GM12878 (cell line): ENCODE measurements around the gene ICA1L. TPM values are rescaled to one million over a fixed set of nuclear protein-coding genes. Genes with fewer than 3 reads are reported as not detected.

ENCODE experiments used
- ATAC-seq: fragments of 200-7000 bp; cut with Tn5 transposase; 3 replicates; pipeline ENCODE4 v1.9.1; 2020; ENCODE audit warnings: mild to moderate bottlenecking, moderate library complexity
- BruUV-seq: library from RNA; stranded (reverse); fragments of 400-500 nt; replicated peaks from 2 replicates; lab custom pipeline; 2021; lab: Mats Ljungman, UMichigan
- CTCF ChIA-PET: fragments of 300-600 bp; sonication (Branson Sonifier 250); formaldehyde crosslinking; extraction: SDS; loops from one replicate; lab custom pipeline; 2021; ENCODE audit warnings: inconsistent platforms; lab: Yijun Ruan, JAX
- POLR2A ChIA-PET: fragments of 350-600 bp; formaldehyde crosslinking; extraction: SDS; loops from one replicate; lab custom pipeline; 2021; ENCODE audit warnings: inconsistent platforms; lab: Charles Lee
- RAD21 ChIA-PET: fragments of 300-600 bp; sonication (Branson Sonifier 250); formaldehyde crosslinking; loops from one replicate; lab custom pipeline; 2023; ENCODE audit warnings: antibody characterized with exemption; ENCODE audit not compliant: unreplicated experiment; lab: Charles Lee
- SMC1A ChIA-PET: fragments of 300-600 bp; sonication (Branson Sonifier 250); formaldehyde crosslinking; loops from one replicate; lab custom pipeline; 2023; ENCODE audit not compliant: unreplicated experiment, uncharacterized antibody; lab: Charles Lee
- DNase-seq: peaks from one replicate; pipeline ENCODE4 v3.0.0-alpha.2; 2011; ENCODE audit warnings: low read depth, low spot score
- FAIRE-seq: peaks from 3 replicates; lab custom pipeline; 2011; peaks lifted over from hg19 to GRCh38; lab: Jason Lieb, UNC
- H2AFZ ChIP-seq: 2 replicates; pipeline ENCODE4 v1.6.0; 2011; ENCODE audit warnings: low read depth, low read length, control low read depth; ENCODE audit not compliant: control insufficient read depth
- H3K27ac ChIP-seq: 2 replicates; pipeline ENCODE4 v1.5.1; 2011; ENCODE audit warnings: control low read depth; ENCODE audit not compliant: control insufficient read depth, insufficient read depth
- H3K27me3 ChIP-seq, 2 experiments: replicated peaks in 1 of 2; 2 replicates each; pipeline versions ENCODE4 v1.6.0 to v1.6.1; 2011; ENCODE audit warnings: low read length in 1 of 2; ENCODE audit not compliant: control insufficient read depth in 2 of 2, insufficient read depth in 2 of 2
- H3K36me3 ChIP-seq, 2 experiments: 2 replicates each; pipeline ENCODE4 v1.5.1; 2011; ENCODE audit warnings: low read length in 1 of 2; ENCODE audit not compliant: control insufficient read depth in 2 of 2, insufficient read depth in 2 of 2
- H3K4me1 ChIP-seq: 2 replicates; pipeline ENCODE4 v1.6.1; 2011; ENCODE audit warnings: mild to moderate bottlenecking, low read length, moderate library complexity, mixed read lengths; ENCODE audit not compliant: control insufficient read depth, insufficient read depth
- H3K4me2 ChIP-seq: 2 replicates; pipeline ENCODE4 v1.6.0; 2011; ENCODE audit warnings: control low read depth; ENCODE audit not compliant: control insufficient read depth, insufficient read depth
- H3K4me3 ChIP-seq: fragments of 200-600 bp; sonication (generic); 2 replicates; pipeline ENCODE4 v1.5.1; 2016
- H3K79me2 ChIP-seq: 2 replicates; pipeline ENCODE4 v1.6.0; 2011; ENCODE audit warnings: low read length; ENCODE audit not compliant: control insufficient read depth, insufficient read depth
- H3K9ac ChIP-seq: 2 replicates; pipeline ENCODE4 v1.8.0; 2011; ENCODE audit warnings: low read length, control low read depth, mixed read lengths; ENCODE audit not compliant: control insufficient read depth, insufficient read depth
- H3K9me3 ChIP-seq: replicated peaks from 3 replicates; pipeline ENCODE4 v1.5.1; 2011; ENCODE audit warnings: mild to moderate bottlenecking, low read length; ENCODE audit not compliant: control insufficient read depth, insufficient read depth
- H4K20me1 ChIP-seq: 2 replicates; pipeline ENCODE4 v1.6.0; 2011; ENCODE audit not compliant: control insufficient read depth, insufficient read depth
- CHD4 ChIP-seq: fragments of 200-600 bp; sonication (generic); IDR thresholded peaks from 2 replicates; pipeline ENCODE4 v1.6.1; 2016; ENCODE audit warnings: mild to moderate bottlenecking
- DPF2 ChIP-seq: fragments of 450-650 bp; IDR thresholded peaks from 2 replicates; pipeline ENCODE4 v1.6.1; 2017; ENCODE audit warnings: mild to moderate bottlenecking
- LARP7 ChIP-seq: fragments of 450-650 bp; IDR thresholded peaks from 2 replicates; pipeline ENCODE4 v1.6.1; 2017; ENCODE audit warnings: mild to moderate bottlenecking
- MXI1 ChIP-seq: fragments of 150-350 bp; IDR thresholded peaks from 2 replicates; pipeline ENCODE4 v1.6.1; 2011; ENCODE audit warnings: low read depth, mild to moderate bottlenecking, inconsistent platforms, low read length, improper control_type of control experiment
- MYB ChIP-seq: fragments of 150-350 bp; IDR thresholded peaks from 2 replicates; pipeline ENCODE4 v1.6.1; 2014; ENCODE audit warnings: mild to moderate bottlenecking, low read depth, low read length, borderline replicate concordance
- RCOR1 ChIP-seq: conservative IDR thresholded peaks from 2 replicates; pipeline ENCODE4 v1.6.1; 2012; ENCODE audit warnings: low read depth, low read length, improper control_type of control experiment
- TCF7 ChIP-seq: IDR thresholded peaks from 2 replicates; pipeline ENCODE4 v1.6.1; 2014; ENCODE audit warnings: antibody characterized with exemption, borderline replicate concordance
- WGBS: methylation state at CpG from one replicate; pipeline ENCODE4 v1.1.6; 2016; ENCODE audit warnings: low lambda C conversion rate; ENCODE audit not compliant: insufficient replicate concordance, insufficient coverage; ENCODE audit errors: missing lambda C conversion rate; 5-methylcytosine and 5-hydroxymethylcytosine counted together
- in situ Hi-C: fragments of 300-500 bp; cut with MboI; formaldehyde crosslinking; loops from 9 replicates; pipeline ENCODE4 v1.14.3; 2018; ENCODE audit warnings: mixed read lengths
- intact Hi-C: fragments of 100-400 bp; cut with micrococcal nuclease; formaldehyde crosslinking; loops from one replicate; pipeline ENCODE4 v1.14.2; 2022; ENCODE audit not compliant: unreplicated experiment
- polyA plus RNA-seq, 11 experiments: library from polyadenylated mRNA; depleted of rRNA in 4 of 11; unstranded in 6 of 11; stranded (reverse) in 5 of 11; fragments of >200 nt; fragmentation: Nextera tagmentation in 4 of 11; fragmentation: Illumina TruSeq in 1 of 11; extraction: Ambion mirVana in 4 of 11; extraction: Trizol in 1 of 11; gene quantifications; 1 replicate in 1 of 11; 2 replicates in 10 of 11; pipeline versions ENCODE4 v1.2.1 to v1.2.3, GENCODE V29; 2011 to 2016; ENCODE audit warnings: inconsistent platforms in 2 of 11, missing spikeins in 2 of 11, low read depth in 1 of 11
- total RNA-seq, 4 experiments: library from RNA; depleted of rRNA in 3 of 4; stranded (reverse); fragments of >200 nt in 3 of 4; fragmentation: Illumina TruSeq in 1 of 4; extraction: Trizol in 1 of 4; gene quantifications; 2 replicates each; pipeline versions ENCODE4 v1.2.1 to v1.2.3, GENCODE V29; 2013 to 2021
- TF ChIP-seq, protein P1 (sequence below): fragments of 450-650 bp; IDR thresholded peaks from 2 replicates; pipeline ENCODE4 v1.6.1; 2016; ENCODE audit warnings: mild to moderate bottlenecking

ICA1L gene
- total and polyA plus RNA-seq, 10 of the 15 experiments (the other 5 are each of a cell fraction or from before 2014, with no cell fraction given), result 0.85 to 7.4 (median 3.6) TPM

DNA sequence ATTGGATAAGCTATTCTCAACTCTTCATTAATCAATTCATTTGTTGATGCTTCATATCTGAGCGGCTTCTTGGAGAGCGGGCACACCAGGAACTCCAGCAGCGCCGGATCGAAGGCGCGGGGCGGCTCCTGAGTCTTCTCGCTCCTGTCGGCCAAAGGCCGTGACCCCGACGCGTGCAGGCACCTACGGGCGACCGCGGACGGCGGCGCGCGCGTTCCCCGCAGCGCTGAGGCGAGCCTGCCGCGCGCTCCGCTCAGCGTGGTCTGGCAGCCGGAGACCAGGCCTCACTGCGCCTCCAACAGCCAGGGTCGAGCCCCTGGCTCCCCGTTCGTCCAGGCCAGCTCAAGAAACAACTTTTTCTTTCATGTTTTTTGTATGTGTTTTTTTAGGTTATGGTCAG lies 97.5 kb downstream of the ICA1L start:
- H3K4me2 ChIP-seq, result no peak overlapping the region
- BruUV-seq, result no TSS peak
- ChIA-PET POLR2A (no interaction called here), CTCF (interaction anchor here (1.4 kb wide), 1 partner anchor 185 kb away, joined by 3 read pairs; no protein-coding TSS in a partner anchor), SMC1A (no interaction called here), RAD21 (interaction anchor here (1.9 kb wide), 1 partner anchor 186 kb away, joined by 4 read pairs; no protein-coding TSS in a partner anchor)
- 93% methylated on average over 32 of the region's 37 CpGs for WGBS
- no peak for DNase-seq
- no peaks in the 10 kb centered on the region for H3K9me3 ChIP-seq
- H3K9ac ChIP-seq, result no peak overlapping the region
- H4K20me1 ChIP-seq, result no peaks in the 10 kb centered on the region
- in situ Hi-C loops, result no loop called here
- FAIRE-seq, result no peak
- intact Hi-C loops, result no loop called here
- no peaks in the 10 kb centered on the region for H3K79me2 ChIP-seq
- ATAC-seq, result no peak
- H2AFZ ChIP-seq, result no peak overlapping the region
- no peaks in the 10 kb centered on the region for H3K36me3 ChIP-seq
- no peak overlapping the region for H3K27ac ChIP-seq
- no peaks in the 10 kb centered on the region for H3K27me3 ChIP-seq
- TF ChIP-seq MXI1 (no peak), MYB (no peak), RCOR1 (no peak), TCF7 (no peak), DPF2 (no peak), CHD4 (no peak), LARP7 (no peak)
- TF ChIP-seq, protein P1, sequence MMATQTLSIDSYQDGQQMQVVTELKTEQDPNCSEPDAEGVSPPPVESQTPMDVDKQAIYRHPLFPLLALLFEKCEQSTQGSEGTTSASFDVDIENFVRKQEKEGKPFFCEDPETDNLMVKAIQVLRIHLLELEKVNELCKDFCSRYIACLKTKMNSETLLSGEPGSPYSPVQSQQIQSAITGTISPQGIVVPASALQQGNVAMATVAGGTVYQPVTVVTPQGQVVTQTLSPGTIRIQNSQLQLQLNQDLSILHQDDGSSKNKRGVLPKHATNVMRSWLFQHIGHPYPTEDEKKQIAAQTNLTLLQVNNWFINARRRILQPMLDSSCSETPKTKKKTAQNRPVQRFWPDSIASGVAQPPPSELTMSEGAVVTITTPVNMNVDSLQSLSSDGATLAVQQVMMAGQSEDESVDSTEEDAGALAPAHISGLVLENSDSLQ, result no peak
- H3K4me3 ChIP-seq, result no peak overlapping the region
- no peaks in the 10 kb centered on the region for H3K4me1 ChIP-seq
